ENCODE data around the gene C1orf52.

C1orf52 gene

DNA sequence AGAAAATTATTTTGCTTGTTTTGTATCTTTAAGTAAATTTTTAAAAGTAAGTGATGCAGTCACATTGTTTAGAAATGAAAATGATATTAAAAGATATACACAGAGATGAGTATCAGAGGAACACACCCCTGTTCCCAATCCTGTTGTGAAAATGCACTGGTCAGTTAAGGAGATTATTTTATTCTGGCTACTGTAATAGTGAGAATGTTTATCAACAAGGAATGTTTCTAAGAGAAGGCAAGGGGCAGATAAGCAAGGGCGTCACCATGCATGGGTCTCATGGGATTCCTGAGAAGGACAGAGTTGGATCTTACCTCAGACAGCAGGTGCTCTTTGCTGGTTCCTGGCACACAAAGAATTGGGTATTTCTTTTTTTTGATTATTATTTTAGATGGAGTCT is 21.8 kb downstream of the C1orf52 start:
- DNase-seq: no peak

- DNase-seq: no peak
These were observed 29.0 kb downstream of the C1orf52 start for GRCh38 chr1:85230305-85230977.

- DNase-seq: no peak
These were observed 29.8 kb downstream of the C1orf52 start for GRCh38 chr1:85229574-85230097.

GRCh38 chr1:85228972-85229371 is 30.5 kb downstream of the C1orf52 start:
- DNase-seq: no peak

- DNase-seq: no peak
These were observed 33.7 kb downstream of the C1orf52 start for GRCh38 chr1:85225624-85226380.

DNA sequence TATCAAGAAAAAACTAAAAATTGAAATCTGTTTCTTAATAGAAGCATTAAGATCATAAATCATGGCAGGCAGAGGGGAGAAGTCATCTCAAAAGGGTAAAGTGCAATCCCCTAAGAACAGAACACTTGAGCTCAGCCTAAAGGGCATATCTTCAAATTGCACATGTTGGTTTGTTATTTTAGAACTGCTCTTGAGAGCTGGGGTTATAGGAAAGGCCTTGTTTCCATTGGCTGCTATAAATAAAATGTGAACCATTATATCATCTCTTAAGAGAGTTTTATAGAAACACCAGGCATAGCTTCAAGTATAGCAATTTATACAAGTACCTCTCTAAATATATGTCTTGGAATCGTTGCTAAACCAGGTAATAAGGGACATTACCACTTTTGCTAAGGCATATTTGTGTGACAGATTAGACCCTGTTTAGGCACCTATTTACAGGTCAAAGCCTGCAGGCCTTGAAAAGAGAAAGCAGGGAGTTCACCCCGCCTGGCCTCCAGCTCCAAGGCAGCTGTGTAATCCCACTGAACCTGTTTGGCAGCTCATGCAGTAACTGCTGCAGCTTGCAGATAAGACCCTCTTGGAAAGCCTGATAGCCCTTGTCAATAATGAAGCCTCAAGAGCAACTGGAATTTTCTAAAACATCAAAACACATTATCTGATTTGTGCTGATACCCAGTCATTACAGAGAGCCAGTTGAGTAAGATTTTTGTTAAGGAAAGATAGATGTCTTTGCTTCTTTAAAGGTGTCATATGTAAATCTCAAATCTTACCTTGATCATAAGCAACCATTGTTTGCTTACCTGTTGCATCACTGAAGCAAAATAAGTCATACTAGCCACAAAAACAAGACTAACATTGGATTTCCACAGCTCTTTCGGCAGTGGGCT is 34.5 kb downstream of the C1orf52 start:
- DNase-seq: no peak

DNA sequence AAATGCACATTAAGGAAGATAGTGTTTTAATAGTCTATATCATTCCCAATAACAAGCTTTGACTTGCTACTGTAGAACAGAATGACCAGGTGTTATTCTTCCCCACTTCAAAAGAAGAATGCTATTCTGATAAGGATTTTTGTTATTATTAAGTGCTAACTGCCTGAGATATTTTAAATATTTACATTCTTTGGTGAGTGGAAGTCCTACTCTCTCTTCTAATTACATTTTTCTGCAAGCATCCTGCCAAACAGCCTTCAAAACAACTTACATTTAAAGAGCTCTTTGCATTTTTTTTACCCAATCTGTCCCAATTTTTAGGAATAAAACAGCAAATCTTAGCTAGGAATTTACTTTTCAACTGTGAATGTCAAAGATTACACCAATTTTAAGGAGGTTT is 35.2 kb downstream of the C1orf52 start:
- DNase-seq: no peak

DNA sequence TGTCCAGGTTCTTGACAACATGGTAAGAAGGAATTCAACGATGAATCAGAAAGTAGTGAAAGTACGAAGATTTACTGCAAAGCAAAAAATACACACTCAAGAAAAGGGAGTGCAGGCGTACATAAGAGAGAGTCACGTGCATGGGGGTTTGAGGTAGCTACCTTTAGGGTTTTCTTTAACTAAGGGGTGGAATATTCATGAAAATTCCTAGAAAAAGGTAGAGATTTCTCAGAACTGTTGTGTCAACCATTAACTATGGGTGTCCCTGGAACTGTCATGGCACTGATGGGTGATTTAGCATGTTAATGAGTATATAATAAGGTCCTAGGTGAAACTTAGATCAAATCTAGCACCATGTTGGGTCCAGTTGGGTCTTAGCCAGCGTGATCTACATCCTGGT is 36.1 kb downstream of the C1orf52 start:
- DNase-seq: no peak

DNA sequence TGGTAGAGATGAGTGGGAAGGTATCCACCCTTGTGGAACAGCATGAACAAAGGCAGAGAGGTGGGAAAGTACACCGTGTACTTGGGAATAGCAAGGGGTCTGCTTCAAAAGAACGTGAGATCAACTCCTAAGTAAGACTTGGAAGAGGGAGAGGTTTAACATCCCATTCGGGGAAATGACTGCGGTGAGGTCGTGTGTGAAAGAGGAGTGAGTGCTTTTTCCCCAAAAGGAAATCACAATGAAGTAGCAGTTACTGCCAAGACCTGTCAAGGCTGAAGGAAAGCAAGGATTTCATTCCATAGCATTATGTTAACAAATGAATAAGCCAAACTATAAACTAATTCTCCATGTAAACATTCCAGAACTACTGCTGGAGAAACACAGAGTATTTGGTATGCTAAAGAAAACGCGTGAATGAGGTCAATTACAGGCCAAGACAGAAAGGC is 38.7 kb downstream of the C1orf52 start:
- no peak for DNase-seq

DNA sequence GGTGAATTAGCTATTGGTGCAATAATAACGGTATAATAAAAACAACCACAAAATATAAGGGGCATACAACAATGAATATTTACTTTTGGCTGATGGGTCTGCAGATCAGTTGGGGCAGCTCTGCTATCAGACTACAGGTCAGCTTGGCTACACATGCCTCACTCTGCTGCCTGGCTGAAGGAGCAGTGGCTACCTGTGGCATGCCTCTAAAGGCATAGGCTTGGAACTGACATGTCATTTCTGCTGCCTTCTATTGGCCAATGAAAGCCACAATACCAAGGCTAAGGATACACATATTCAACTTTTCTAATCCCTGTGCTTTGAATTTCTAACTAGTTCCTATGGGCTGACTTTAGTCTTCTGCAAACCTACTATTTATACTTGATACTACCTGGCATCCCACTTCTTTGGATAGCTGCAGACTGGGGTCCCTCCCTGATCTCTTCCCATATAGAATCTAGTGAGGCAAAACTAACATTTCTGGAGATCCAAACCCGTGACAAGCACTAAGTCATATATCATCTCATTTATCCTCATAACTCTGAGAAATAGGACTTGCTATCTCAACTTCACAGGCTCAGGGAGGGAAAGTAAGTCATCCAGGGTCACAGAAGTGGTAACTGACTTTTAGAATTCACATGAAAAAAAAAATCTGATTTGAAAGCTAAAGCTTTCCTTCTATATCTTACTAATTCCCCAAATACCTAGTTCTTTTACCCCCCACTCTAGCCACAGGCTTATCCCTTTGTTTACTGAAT is 39.4 kb downstream of the C1orf52 start:
- DNase-seq: no peak

GRCh38 chr1:85216697-85217096 is 42.8 kb downstream of the C1orf52 start:
- DNase-seq: no peak

- no peak for DNase-seq
These were observed 44.8 kb downstream of the C1orf52 start for GRCh38 chr1:85214654-85215053.

DNA sequence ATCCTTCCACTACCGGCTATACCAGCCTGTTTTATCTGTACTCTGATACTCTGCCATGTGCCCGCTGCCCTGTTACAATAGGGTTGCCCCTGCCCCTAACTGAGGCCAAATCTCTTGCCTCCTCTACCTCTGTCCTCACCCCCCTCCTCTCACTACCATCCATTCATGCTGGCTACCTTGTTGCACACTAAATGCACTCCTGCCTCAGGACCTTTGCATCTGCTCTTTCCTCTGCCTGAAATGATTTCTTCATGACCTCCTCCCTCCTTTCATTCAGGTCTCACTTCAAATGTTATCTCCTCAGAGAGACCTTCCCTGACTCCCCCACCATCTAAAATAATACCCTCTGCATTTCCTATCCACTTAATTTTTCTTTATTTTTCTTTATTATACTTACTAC is 51.0 kb downstream of the C1orf52 start:
- no peak for DNase-seq

GRCh38 chr1:85203573-85204171 is 55.8 kb downstream of the C1orf52 start:
- no peak for DNase-seq

GRCh38 chr1:85202864-85203255 is 56.6 kb downstream of the C1orf52 start:
- no peak for DNase-seq

GRCh38 chr1:85202092-85202863 is 57.2 kb downstream of the C1orf52 start:
- DNase-seq: no peak

DNA sequence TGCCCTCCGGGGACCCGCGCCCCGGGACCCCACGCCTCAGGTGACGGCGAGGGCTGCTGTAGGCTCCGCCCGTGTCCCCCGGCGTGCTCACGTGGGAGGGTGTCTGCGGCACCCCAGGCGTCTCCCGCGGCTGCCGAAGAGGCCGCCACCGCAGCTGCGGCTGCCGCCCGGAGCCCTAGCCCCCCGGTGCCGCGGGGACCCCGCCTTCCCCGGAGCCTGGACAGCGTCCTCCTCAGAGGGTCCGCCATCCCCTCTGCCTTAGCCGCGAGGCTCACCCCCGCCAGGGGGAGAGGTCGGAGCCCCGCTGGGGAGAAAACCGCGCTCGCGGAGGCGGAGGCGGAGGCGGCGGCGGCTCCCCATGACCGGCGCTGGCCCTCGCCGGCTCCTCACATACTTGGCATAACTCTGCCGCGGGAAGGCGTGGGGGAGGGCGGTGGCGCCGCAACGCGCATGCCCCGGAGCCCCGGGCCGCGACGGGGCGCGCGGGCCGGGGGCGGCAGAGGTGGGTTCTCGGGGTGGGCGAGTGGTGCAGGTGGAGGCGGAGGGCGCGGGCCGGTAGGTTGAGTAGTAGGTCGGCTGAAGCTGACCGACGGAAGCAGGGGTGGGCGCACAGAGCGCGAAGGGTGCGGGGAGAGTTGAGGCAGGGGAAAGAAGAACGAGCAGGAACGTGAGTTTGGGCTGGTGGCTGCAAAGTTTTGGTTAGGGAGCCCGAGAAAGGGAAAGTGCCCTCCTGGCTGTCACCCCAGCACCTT is 57.9 kb downstream of the C1orf52 start:
- DNase-seq: peak in 30 of 56 donors; percentile 4 to 70 (median 31)

DNA sequence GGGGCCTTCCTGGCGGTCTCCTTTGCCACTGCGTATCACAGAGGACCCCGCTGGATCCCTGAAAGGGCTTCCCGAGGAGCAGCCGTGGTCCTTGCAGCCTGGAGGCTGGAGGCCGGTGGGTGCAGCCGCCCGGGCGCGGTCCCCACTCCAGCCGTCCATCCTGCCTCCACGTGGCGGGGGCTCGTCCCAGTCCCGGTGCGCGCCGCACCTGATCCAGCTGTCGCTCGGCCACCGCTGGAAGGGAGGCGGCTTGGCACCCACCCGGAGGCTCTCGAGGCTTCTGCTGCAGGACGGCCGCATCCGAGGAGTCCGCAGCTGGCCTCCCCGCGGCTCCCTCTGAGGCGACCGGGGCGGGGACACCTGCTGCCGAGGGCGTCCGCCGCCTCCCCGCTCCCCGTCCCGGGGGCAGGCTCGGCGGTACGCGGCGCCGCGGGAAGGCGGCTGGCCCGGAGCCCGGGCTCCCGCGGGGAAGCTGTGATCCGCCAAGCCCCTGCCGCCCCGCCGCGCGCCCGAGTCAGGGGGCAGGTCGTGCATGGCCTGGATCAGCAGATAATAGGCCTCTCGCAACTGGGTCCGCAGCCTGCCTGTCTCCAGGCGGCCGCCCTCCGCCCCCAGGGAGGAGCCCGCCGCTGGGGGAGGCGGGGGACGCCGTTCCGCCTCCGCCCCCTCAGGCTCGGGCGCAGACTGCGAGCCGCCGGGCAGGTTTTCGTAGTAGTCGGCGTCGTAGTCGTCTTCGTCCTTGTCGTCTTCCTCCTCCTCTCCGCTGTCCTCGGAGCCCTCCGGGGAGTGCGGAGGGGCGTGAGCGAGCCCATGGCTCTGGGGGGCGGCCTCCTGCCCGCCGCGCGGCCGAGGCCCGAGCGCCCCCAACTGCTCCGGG is 58.8 kb downstream of the C1orf52 start, which contains the start of gene SYDE2:
SYDE2 (minus strand) TSS at position 554 of the 877 bp plus-strand sequence; CDS start at position 534, 20 bp downstream.
- peak in 38 of 56 donors; percentile 3 to 66 (median 34) for DNase-seq

Measured in amygdala (tissue), 56 donors.